Measurements from ENCODE around the gene EMC8.

EMC8 gene

GRCh38 chr16:85753559-85753958 lies 45.8 kb downstream of the EMC8 start:
- TF ChIP-seq ZFX (IDR thresholded peaks at IDR 0.05; ENCODE audit: borderline replicate concordance) (no peak), CTCF (IDR thresholded peaks at IDR 0.05) (no peak)
- no peak overlapping the region for H3K27ac ChIP-seq

- TF ChIP-seq CTCF (IDR thresholded peaks at IDR 0.05) (peak; percentile 80), ZFX (IDR thresholded peaks at IDR 0.05; ENCODE audit: borderline replicate concordance) (no peak)
- no peak overlapping the region for H3K27ac ChIP-seq
These were observed 46.6 kb downstream of the EMC8 start for GRCh38 chr16:85752511-85753420.

GRCh38 chr16:85751698-85752501 lies 47.4 kb downstream of the EMC8 start:
- H3K27ac ChIP-seq = no peak overlapping the region
- TF ChIP-seq CTCF (IDR thresholded peaks at IDR 0.05) (no peak), ZFX (IDR thresholded peaks at IDR 0.05; ENCODE audit: borderline replicate concordance) (no peak)

- H3K27ac ChIP-seq = no peak within 1 kb of the TSS
- TF ChIP-seq ZFX (IDR thresholded peaks at IDR 0.05; ENCODE audit: borderline replicate concordance) (no peak), CTCF (IDR thresholded peaks at IDR 0.05) (no peak)
These were observed 48.3 kb downstream of the EMC8 start, which contains the start of gene C16orf74 for GRCh38 chr16:85750827-85751697. TSS of gene C16orf74 (minus strand) at chr16:85751096. CDS start at chr16:85735217, 15,879 bp downstream.

GRCh38 chr16:85750146-85750826 lies 49.1 kb downstream of the EMC8 start:
- TF ChIP-seq CTCF (IDR thresholded peaks at IDR 0.05) = no peak
- TF ChIP-seq ZFX (IDR thresholded peaks at IDR 0.05; ENCODE audit: borderline replicate concordance) = no peak
- no peak overlapping the region for H3K27ac ChIP-seq

- H3K27ac ChIP-seq = no peak overlapping the region
- TF ChIP-seq ZFX (IDR thresholded peaks at IDR 0.05; ENCODE audit: borderline replicate concordance) (no peak), CTCF (IDR thresholded peaks at IDR 0.05) (no peak)
These were observed 49.6 kb downstream of the EMC8 start for GRCh38 chr16:85749771-85750145.
